ENCODE data around the gene VTA1. TPM values are rescaled to one million over a fixed set of nuclear protein-coding genes. Genes with fewer than 3 reads are reported as not detected.

VTA1 gene
- total RNA-seq, 1 donor from 2014 or later = 41.9 TPM

DNA sequence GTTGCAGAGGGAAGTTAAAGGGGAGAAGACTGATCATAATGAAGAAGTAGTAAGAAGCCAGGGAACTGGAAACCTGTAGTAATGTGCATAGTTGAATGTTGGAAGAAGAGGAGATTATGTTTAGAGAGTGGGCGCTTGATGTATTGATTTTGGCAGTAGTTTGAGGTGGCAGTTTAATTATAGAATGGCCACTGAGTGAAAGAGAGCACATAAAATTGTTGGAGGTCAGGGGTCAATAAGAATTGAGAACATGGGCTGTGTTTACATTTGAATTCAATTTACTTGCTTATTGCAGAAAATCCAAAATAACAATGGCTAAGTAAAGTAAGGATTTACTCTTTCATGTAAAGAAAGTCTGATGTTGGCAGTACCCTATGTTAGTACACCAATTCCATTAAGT, 15.7 kb downstream of the VTA1 start:
- Mint-ChIP-seq H3K36me3 (ENCODE audit: unreplicated experiment) (peaks cover 8% of the 10 kb centered on the region), H3K4me3 (ENCODE audit: unreplicated experiment) (no peak overlapping the region), H3K4me1 (ENCODE audit: unreplicated experiment) (peaks cover 9% of the 10 kb centered on the region), H3K27me3 (ENCODE audit: unreplicated experiment) (no peaks in the 10 kb centered on the region), H3K9me3 (ENCODE audit: unreplicated experiment) (no peaks in the 10 kb centered on the region), H3K27ac (ENCODE audit: unreplicated experiment) (no peak overlapping the region)
- no peak for DNase-seq (ENCODE audit: extremely low spot score, unreplicated experiment)
- TF ChIP-seq, protein P1, sequence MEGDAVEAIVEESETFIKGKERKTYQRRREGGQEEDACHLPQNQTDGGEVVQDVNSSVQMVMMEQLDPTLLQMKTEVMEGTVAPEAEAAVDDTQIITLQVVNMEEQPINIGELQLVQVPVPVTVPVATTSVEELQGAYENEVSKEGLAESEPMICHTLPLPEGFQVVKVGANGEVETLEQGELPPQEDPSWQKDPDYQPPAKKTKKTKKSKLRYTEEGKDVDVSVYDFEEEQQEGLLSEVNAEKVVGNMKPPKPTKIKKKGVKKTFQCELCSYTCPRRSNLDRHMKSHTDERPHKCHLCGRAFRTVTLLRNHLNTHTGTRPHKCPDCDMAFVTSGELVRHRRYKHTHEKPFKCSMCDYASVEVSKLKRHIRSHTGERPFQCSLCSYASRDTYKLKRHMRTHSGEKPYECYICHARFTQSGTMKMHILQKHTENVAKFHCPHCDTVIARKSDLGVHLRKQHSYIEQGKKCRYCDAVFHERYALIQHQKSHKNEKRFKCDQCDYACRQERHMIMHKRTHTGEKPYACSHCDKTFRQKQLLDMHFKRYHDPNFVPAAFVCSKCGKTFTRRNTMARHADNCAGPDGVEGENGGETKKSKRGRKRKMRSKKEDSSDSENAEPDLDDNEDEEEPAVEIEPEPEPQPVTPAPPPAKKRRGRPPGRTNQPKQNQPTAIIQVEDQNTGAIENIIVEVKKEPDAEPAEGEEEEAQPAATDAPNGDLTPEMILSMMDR (IDR thresholded peaks at IDR 0.05) = no peak

DNA sequence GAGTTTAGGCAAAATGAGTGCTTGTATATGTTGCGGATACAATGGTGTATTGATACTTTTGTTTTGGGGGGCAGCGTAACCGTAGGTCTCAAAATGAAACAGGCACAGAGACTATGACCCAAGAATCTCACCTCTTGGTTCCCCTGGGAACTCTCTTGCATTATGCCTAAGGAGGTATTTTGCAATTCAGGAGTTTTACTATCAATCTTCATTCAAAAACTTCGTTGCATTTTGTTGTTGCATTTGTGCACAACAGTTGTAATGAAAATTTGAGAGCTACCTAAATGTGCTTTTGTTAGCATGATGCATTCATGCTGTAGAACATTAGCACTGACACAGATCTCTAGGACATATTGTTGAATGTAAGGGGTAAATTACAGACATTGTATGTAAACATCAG, 18.2 kb downstream of the VTA1 start:
- peaks cover 17% of the 10 kb centered on the region for H3K36me3 Mint-ChIP-seq (ENCODE audit: unreplicated experiment)

DNA sequence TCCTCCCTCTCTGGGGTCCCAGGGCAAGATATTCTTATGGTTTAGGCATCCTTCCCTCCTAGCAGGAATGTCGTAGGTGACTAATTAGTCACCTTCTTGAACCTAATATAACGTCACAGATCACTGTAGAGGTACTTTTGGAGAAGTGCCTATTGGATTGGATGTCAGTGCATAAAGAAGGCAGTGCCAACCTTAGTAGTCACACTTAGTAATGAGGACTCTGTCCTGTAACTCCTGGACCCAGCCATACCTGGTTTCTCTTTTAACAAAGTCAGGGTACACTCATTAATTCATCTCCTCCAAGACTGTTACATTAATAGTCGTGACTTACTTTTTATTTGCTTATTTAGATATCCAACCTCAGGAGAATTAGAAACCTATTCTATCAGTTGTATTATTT, 20.0 kb downstream of the VTA1 start:
- H3K9me3 Mint-ChIP-seq (ENCODE audit: unreplicated experiment) = no peaks in the 10 kb centered on the region
- no peak overlapping the region for H3K27ac Mint-ChIP-seq (ENCODE audit: unreplicated experiment)
- no peaks in the 10 kb centered on the region for H3K27me3 Mint-ChIP-seq (ENCODE audit: unreplicated experiment)
- no peak for DNase-seq (ENCODE audit: extremely low spot score, unreplicated experiment)
- H3K36me3 Mint-ChIP-seq (ENCODE audit: unreplicated experiment) = peaks cover 21% of the 10 kb centered on the region
- TF ChIP-seq, protein P1 (IDR thresholded peaks at IDR 0.05) = no peak
- H3K4me3 Mint-ChIP-seq (ENCODE audit: unreplicated experiment) = no peak overlapping the region
- peaks cover 9% of the 10 kb centered on the region for H3K4me1 Mint-ChIP-seq (ENCODE audit: unreplicated experiment)

More for the DNA sequence above, 18.2 kb downstream of the VTA1 start:
- Mint-ChIP-seq H3K27ac (ENCODE audit: unreplicated experiment) (no peak overlapping the region), H3K9me3 (ENCODE audit: unreplicated experiment) (no peaks in the 10 kb centered on the region), H3K4me3 (ENCODE audit: unreplicated experiment) (no peak overlapping the region), H3K27me3 (ENCODE audit: unreplicated experiment) (no peaks in the 10 kb centered on the region), H3K4me1 (ENCODE audit: unreplicated experiment) (peaks cover 9% of the 10 kb centered on the region)
- TF ChIP-seq, protein P1 (IDR thresholded peaks at IDR 0.05) = no peak
- DNase-seq (ENCODE audit: extremely low spot score, unreplicated experiment) = no peak

DNA sequence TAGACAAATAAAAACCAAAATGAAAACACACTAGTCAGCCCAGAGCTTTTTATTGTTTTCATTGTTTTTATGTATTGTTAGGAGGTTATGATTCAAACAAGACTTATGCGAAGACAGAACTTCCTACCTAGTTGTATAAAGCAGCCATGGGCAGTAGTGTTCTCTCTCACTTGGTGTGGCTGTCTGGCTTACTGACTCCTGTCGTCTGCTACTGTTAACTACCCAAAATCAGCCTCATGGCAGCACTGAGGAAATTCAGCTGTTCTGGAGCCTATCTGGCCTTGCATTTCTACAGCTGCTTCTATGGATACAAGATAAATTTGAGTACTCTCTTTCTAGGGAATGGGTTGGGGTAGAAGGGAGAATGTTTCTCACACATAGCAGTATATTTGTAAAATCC, 20.4 kb downstream of the VTA1 start:
- peaks cover 25% of the 10 kb centered on the region for H3K36me3 Mint-ChIP-seq (ENCODE audit: unreplicated experiment)
- TF ChIP-seq, protein P1 (IDR thresholded peaks at IDR 0.05) = no peak
- H3K4me1 Mint-ChIP-seq (ENCODE audit: unreplicated experiment) = peaks cover 7% of the 10 kb centered on the region
- DNase-seq (ENCODE audit: extremely low spot score, unreplicated experiment) = no peak
- H3K4me3 Mint-ChIP-seq (ENCODE audit: unreplicated experiment) = no peak overlapping the region
- H3K27ac Mint-ChIP-seq (ENCODE audit: unreplicated experiment) = no peak overlapping the region
- no peaks in the 10 kb centered on the region for H3K9me3 Mint-ChIP-seq (ENCODE audit: unreplicated experiment)
- no peaks in the 10 kb centered on the region for H3K27me3 Mint-ChIP-seq (ENCODE audit: unreplicated experiment)

DNA sequence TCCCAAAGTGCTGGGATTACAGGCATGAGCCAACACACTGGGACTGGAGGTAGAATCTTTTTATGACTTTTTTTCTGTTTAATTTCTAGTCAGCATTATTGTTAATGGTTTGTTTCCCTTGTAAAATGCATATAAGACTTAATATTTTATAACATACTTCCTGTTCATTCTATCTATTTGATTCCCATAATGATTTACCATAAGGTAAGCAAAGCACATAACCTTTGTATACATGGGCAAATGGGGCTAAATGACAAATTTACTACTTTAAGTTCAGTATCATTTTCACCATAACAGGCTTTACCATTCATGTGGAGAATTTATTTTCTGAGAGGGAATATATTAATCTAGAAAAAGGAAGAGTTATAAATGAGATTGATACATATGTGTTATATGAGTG, 24.3 kb downstream of the VTA1 start:
- no peaks in the 10 kb centered on the region for H3K9me3 Mint-ChIP-seq (ENCODE audit: unreplicated experiment)
- no peak overlapping the region for H3K4me3 Mint-ChIP-seq (ENCODE audit: unreplicated experiment)
- peaks cover 46% of the 10 kb centered on the region for H3K36me3 Mint-ChIP-seq (ENCODE audit: unreplicated experiment)
- no peaks in the 10 kb centered on the region for H3K4me1 Mint-ChIP-seq (ENCODE audit: unreplicated experiment)
- no peak overlapping the region for H3K27ac Mint-ChIP-seq (ENCODE audit: unreplicated experiment)
- H3K27me3 Mint-ChIP-seq (ENCODE audit: unreplicated experiment) = no peaks in the 10 kb centered on the region
- no peak for DNase-seq (ENCODE audit: extremely low spot score, unreplicated experiment)
- TF ChIP-seq, protein P1 (IDR thresholded peaks at IDR 0.05) = no peak
